Loucy (cell line): ENCODE data around the gene RUSF1.

ENCODE experiments used
- EZH2phosphoT487 ChIP-seq: fragments of 200-600 bp; IDR thresholded peaks from 2 replicates; pipeline ENCODE4 v1.6.1; 2018; ENCODE audit warnings: antibody characterized with exemption, mild to moderate bottlenecking, moderate library complexity, borderline replicate concordance
- TF ChIP-seq, protein P1 (sequence below): fragments of 200-600 bp; sonication (generic); conservative IDR thresholded peaks from 2 replicates; pipeline ENCODE4 v1.5.1; 2014; ENCODE audit warnings: mild to moderate bottlenecking, antibody characterized with exemption, low read length

DNA sequence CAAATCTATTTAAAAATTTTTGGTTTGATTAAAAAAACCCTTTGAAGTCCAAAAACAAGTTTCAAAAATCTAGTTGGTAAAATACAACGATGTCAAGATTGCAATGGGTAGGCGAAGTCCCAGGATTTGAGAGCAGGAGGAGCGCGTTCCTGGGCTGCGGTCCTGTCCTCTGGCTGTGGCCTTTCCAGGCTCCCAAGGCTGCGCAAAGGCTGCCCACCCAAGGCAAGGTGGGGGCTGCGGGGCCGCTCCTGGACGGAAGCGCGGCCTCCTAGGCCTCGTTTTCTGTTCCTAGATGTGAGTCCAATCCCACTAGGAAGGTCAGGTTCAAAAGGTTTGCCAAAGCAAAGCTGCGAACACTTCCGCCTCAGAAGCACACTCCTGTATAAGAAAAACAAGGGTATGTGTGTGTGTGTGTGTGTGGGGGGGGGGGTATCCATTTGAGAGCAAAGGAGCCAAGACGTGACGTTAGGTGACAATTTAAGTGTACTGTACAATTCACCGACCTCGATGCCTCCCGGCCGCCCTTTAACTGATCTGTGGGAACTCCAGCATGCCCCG, 28.7 kb upstream of the RUSF1 start:
- TF ChIP-seq, protein P1, sequence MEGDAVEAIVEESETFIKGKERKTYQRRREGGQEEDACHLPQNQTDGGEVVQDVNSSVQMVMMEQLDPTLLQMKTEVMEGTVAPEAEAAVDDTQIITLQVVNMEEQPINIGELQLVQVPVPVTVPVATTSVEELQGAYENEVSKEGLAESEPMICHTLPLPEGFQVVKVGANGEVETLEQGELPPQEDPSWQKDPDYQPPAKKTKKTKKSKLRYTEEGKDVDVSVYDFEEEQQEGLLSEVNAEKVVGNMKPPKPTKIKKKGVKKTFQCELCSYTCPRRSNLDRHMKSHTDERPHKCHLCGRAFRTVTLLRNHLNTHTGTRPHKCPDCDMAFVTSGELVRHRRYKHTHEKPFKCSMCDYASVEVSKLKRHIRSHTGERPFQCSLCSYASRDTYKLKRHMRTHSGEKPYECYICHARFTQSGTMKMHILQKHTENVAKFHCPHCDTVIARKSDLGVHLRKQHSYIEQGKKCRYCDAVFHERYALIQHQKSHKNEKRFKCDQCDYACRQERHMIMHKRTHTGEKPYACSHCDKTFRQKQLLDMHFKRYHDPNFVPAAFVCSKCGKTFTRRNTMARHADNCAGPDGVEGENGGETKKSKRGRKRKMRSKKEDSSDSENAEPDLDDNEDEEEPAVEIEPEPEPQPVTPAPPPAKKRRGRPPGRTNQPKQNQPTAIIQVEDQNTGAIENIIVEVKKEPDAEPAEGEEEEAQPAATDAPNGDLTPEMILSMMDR = no peak
- TF ChIP-seq EZH2phosphoT487 = no peak
